Body of pancreas (tissue), 4 donors: ENCODE data around the gene ANKRD55.

Experiments used
- POLR2A ChIP-seq, 3 donors: fragments of 450-650 bp; IDR thresholded peaks; one replicate each; pipeline ENCODE4 v1.6.1; 2016; ENCODE audit warnings: antibody characterized with exemption in 3 of 3, mild to moderate bottlenecking in 2 of 3
- TF ChIP-seq, protein P1 (sequence below), 7 experiments: fragments of 450-650 bp in 4 of 7; fragments of 200-600 bp in 3 of 7; sonication (generic) in 3 of 7; IDR thresholded peaks; one replicate each; pipeline ENCODE4 v1.5.1; 2016 to 2019; ENCODE audit warnings: antibody characterized with exemption in 7 of 7

- TF ChIP-seq, protein P1, sequence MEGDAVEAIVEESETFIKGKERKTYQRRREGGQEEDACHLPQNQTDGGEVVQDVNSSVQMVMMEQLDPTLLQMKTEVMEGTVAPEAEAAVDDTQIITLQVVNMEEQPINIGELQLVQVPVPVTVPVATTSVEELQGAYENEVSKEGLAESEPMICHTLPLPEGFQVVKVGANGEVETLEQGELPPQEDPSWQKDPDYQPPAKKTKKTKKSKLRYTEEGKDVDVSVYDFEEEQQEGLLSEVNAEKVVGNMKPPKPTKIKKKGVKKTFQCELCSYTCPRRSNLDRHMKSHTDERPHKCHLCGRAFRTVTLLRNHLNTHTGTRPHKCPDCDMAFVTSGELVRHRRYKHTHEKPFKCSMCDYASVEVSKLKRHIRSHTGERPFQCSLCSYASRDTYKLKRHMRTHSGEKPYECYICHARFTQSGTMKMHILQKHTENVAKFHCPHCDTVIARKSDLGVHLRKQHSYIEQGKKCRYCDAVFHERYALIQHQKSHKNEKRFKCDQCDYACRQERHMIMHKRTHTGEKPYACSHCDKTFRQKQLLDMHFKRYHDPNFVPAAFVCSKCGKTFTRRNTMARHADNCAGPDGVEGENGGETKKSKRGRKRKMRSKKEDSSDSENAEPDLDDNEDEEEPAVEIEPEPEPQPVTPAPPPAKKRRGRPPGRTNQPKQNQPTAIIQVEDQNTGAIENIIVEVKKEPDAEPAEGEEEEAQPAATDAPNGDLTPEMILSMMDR (IDR thresholded peaks at IDR 0.05): no peak
- no peak for TF ChIP-seq POLR2A (IDR thresholded peaks at IDR 0.05)
These were observed 152.6 kb downstream of the ANKRD55 start for GRCh38 chr5:56080375-56081052.
